HepG2 (cell line): ENCODE data around the gene TNFRSF6B. TPM values are rescaled to one million over a fixed set of nuclear protein-coding genes. Genes with fewer than 3 reads are reported as not detected.

ENCODE experiments used
- DR1 ChIP-seq: sonication (generic); formaldehyde crosslinking; IDR thresholded peaks from 2 replicates; pipeline ENCODE4 v1.8.0; 2021; ENCODE audit warnings: mild to moderate bottlenecking, missing genetic modification reagents, inconsistent platforms
- E2F2 ChIP-seq: sonication (generic); formaldehyde crosslinking; IDR thresholded peaks from 2 replicates; pipeline ENCODE4 v1.4.0; 2020; ENCODE audit warnings: missing genetic modification reagents, borderline replicate concordance
- HNRNPK ChIP-seq: fragments of 200-400 bp; formaldehyde crosslinking; IDR thresholded peaks from 2 replicates; pipeline ENCODE4 v1.6.1; 2018; ENCODE audit warnings: low read length, low read depth, moderate library complexity, mild to moderate bottlenecking; ENCODE audit not compliant: poor library complexity, severe bottlenecking
- NFE2 ChIP-seq: sonication (generic); formaldehyde crosslinking; IDR thresholded peaks from 2 replicates; pipeline ENCODE4 v1.4.0; 2020; ENCODE audit warnings: missing genetic modification reagents
- PRDM4 ChIP-seq: sonication (generic); formaldehyde crosslinking; IDR thresholded peaks from 2 replicates; pipeline ENCODE4 v1.9.0; 2021; ENCODE audit warnings: missing genetic modification reagents, borderline replicate concordance
- RARG ChIP-seq: sonication (generic); formaldehyde crosslinking; IDR thresholded peaks from 2 replicates; pipeline ENCODE4 v1.4.0; 2020; ENCODE audit warnings: low read depth, mild to moderate bottlenecking, missing genetic modification reagents
- RBM22 ChIP-seq: fragments of 200-400 bp; formaldehyde crosslinking; optimal IDR thresholded peaks from 2 replicates; pipeline ENCODE3; 2017; ENCODE audit warnings: mild to moderate bottlenecking, low read length, moderate library complexity
- TARDBP ChIP-seq: sonication (generic); formaldehyde crosslinking; IDR thresholded peaks from 2 replicates; pipeline ENCODE4 v1.8.0; 2022; ENCODE audit warnings: mild to moderate bottlenecking, missing genetic modification reagents
- ZBTB49 ChIP-seq: sonication (generic); formaldehyde crosslinking; IDR thresholded peaks from 2 replicates; pipeline ENCODE4 v1.4.0; 2020; ENCODE audit warnings: missing genetic modification reagents, borderline replicate concordance
- ZNF317 ChIP-seq: sonication (generic); formaldehyde crosslinking; IDR thresholded peaks from 2 replicates; pipeline ENCODE4 v1.5.0; 2020; ENCODE audit warnings: mild to moderate bottlenecking, missing genetic modification reagents
- ZNF407 ChIP-seq: sonication (generic); formaldehyde crosslinking; IDR thresholded peaks from one replicate; pipeline ENCODE4 v1.5.1; 2020; ENCODE audit warnings: mild to moderate bottlenecking, missing genetic modification reagents; ENCODE audit errors: not compliant biosample characterization
- ZSCAN22 ChIP-seq: sonication (generic); formaldehyde crosslinking; IDR thresholded peaks from 2 replicates; pipeline ENCODE4 v1.4.0; 2020; ENCODE audit warnings: mild to moderate bottlenecking, missing genetic modification reagents
- polyA plus RNA-seq, 8 experiments: library from polyadenylated mRNA; depleted of rRNA in 3 of 8; stranded (reverse) in 7 of 8; unstranded in 1 of 8; fragments of >200 nt; fragmentation: Illumina TruSeq in 4 of 8; extraction: Trizol in 4 of 8; gene quantifications; 2 replicates each; pipeline versions ENCODE4 v1.2.1 to v1.2.3, GENCODE V29; 2011 to 2016; ENCODE audit warnings: low read depth in 4 of 8, missing spikeins in 1 of 8, mixed read lengths in 1 of 8; ENCODE audit not compliant: insufficient read depth in 1 of 8
- total RNA-seq, 5 experiments: library from RNA; depleted of rRNA; stranded (reverse); fragments of >200 nt; fragmentation: Illumina TruSeq; extraction: Trizol; gene quantifications; 2 replicates each; pipeline ENCODE4 v1.2.3, GENCODE V29; 2016; ENCODE audit warnings: low read depth in 1 of 5

TNFRSF6B gene
- total and polyA plus RNA-seq, 2 of the 13 experiments (the other 11 are each of a cell fraction or from before 2014, with no cell fraction given) = 0.24 TPM; not detected in 1

- peak; percentile 96 for TF ChIP-seq PRDM4 (CRISPR knock-in tag)
- TF ChIP-seq TARDBP (CRISPR knock-in tag) = peak; percentile 57; the same call in 1 of the 2 replicates
- peak; percentile 62 for TF ChIP-seq ZNF407
- TF ChIP-seq NFE2 (CRISPR knock-in tag) = peak; percentile 74
- TF ChIP-seq HNRNPK = peak; percentile 99
- peak; percentile 76; the same call in 1 of the 2 replicates for TF ChIP-seq RARG (CRISPR knock-in tag)
- peak; percentile 87 for TF ChIP-seq DR1 (CRISPR knock-in tag)
- 0 out of 2 replicates have a peak, but pooled peaks have one; percentile 43 for TF ChIP-seq ZNF317
- TF ChIP-seq ZBTB49 = peak; percentile 99
- peak; percentile 90; the same call in 1 of the 2 replicates for TF ChIP-seq E2F2 (CRISPR knock-in tag)
- TF ChIP-seq RBM22 = no peak
- peak; percentile 74; the same call in 1 of the 2 replicates for TF ChIP-seq ZSCAN22
These were observed 43.1 kb upstream of the TNFRSF6B start, which contains the start of gene STMN3 (continued) for GRCh38 chr20:63653041-63653973.
